Upper lobe of left lung (tissue), 6 donors: ENCODE measurements around the gene CERS6. TPM values are rescaled to one million over a fixed set of nuclear protein-coding genes. Genes with fewer than 3 reads are reported as not detected.

Experiments used
- ATAC-seq, 2 donors: fragments of 200-7000 bp; cut with Tn5 transposase; one replicate each; pipeline ENCODE4 v1.9.1; 2022; ENCODE audit warnings: mild to moderate bottlenecking in 2 of 2, moderate library complexity in 2 of 2; ENCODE audit not compliant: low FRiP score in 2 of 2
- DNase-seq, 2 donors: peaks; one replicate each; pipeline ENCODE4 v3.0.0-alpha.2; 2019 to 2020
- H3K27ac ChIP-seq, 4 donors: fragments of 200-600 bp; sonication (generic); one replicate each; pipeline ENCODE4 v1.5.1; 2016 to 2019
- H3K27me3 ChIP-seq, 4 donors: fragments of 200-600 bp; sonication (generic); one replicate each; pipeline ENCODE4 v1.5.1; 2017 to 2019
- H3K36me3 ChIP-seq, 4 donors: fragments of 200-600 bp; sonication (generic); one replicate each; pipeline ENCODE4 v1.5.1; 2016 to 2019
- H3K4me1 ChIP-seq, 4 donors: fragments of 200-600 bp; sonication (generic); one replicate each; pipeline ENCODE4 v1.5.1; 2018 to 2019
- H3K4me3 ChIP-seq, 4 donors: fragments of 200-600 bp; sonication (generic); one replicate each; pipeline ENCODE4 v1.5.1; 2017 to 2019; ENCODE audit warnings: mild to moderate bottlenecking in 2 of 4, moderate library complexity in 1 of 4
- H3K9me3 ChIP-seq, 4 donors: fragments of 200-600 bp; sonication (generic); one replicate each; pipeline ENCODE4 v1.5.1; 2018 to 2019
- EP300 ChIP-seq, 4 donors: sonication (generic); formaldehyde crosslinking; IDR thresholded peaks; one replicate each; pipeline ENCODE4 v1.5.1; 2017; ENCODE audit warnings: antibody characterized with exemption in 4 of 4, control low read depth in 2 of 4
- POLR2A ChIP-seq, 4 donors: fragments of 450-650 bp; IDR thresholded peaks; one replicate each; pipeline ENCODE4 v1.5.1; 2016 to 2017; ENCODE audit warnings: antibody characterized with exemption in 4 of 4, mild to moderate bottlenecking in 2 of 4
- POLR2AphosphoS5 ChIP-seq, 2 donors: sonication (generic); formaldehyde crosslinking; IDR thresholded peaks; one replicate each; pipeline ENCODE4 v1.5.1; 2017; ENCODE audit warnings: antibody characterized with exemption in 2 of 2
- WGBS, 2 donors: methylation state at CpG; one replicate each; pipeline ENCODE4 v1.1.5; 2017 to 2018; 5-methylcytosine and 5-hydroxymethylcytosine counted together
- total RNA-seq, 6 donors: library from RNA; depleted of rRNA in 4 of 6; stranded (reverse); fragments of >200 nt in 4 of 6; gene quantifications; one replicate each; pipeline versions ENCODE4 v1.1.0 to v1.2.1, GENCODE V29; 2016 to 2021
- TF ChIP-seq, protein P1 (sequence below), 6 experiments: fragments of 450-650 bp in 4 of 6; fragments of 200-600 bp in 2 of 6; sonication (generic) in 2 of 6; IDR thresholded peaks; one replicate each; pipeline ENCODE4 v1.5.1; 2016 to 2019; ENCODE audit warnings: antibody characterized with exemption in 6 of 6
- donor health status: DM: no; HTN: no; CAD: no; lungs with moderate emphysema.
- donor health status: DM: no; HTN: yes; CAD: no; lungs with severe emphysema.

Gene CERS6
- total RNA-seq, 6 donors from 2014 or later = 7.3 to 24.7 (median 16.6) TPM

DNA sequence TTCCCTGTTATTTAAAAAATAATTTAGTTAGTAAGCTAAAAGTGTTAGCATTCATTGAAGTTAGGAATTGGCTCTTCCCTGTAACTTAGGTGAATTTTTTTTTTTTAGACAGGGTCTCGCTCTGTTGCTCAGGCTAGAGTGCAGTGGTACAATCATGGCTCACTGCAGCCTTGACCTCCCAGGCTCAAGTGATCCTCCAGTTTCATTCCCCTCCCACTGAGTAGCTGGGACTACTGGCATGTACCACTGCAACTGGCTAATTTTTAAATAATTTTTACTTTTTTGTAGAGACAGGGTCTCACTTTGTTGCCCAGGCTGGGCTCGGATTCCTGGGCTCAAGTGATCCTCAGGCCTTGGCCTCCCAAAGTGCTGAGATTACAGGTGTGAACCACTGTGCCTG is 66.4 kb downstream of the CERS6 start:
- 93 to 94% methylated on average over 2 of the region's 2 CpGs for WGBS, 2 donors
- no peak for ATAC-seq
- Histone ChIP-seq H3K27ac (no peak overlapping the region), H3K36me3 (no peaks in the 10 kb centered on the region), H3K4me1 (peaks cover 0 to 10% (median 3%) of the 10 kb centered on the region in 4 donors), H3K27me3 (no peaks in the 10 kb centered on the region), H3K9me3 (no peaks in the 10 kb centered on the region), H3K4me3 (no peak overlapping the region)
- no peak for TF ChIP-seq POLR2AphosphoS5 (IDR thresholded peaks at IDR 0.05)
- TF ChIP-seq EP300 (IDR thresholded peaks at IDR 0.05) = no peak
- TF ChIP-seq POLR2A (IDR thresholded peaks at IDR 0.05) = no peak
- TF ChIP-seq, protein P1, sequence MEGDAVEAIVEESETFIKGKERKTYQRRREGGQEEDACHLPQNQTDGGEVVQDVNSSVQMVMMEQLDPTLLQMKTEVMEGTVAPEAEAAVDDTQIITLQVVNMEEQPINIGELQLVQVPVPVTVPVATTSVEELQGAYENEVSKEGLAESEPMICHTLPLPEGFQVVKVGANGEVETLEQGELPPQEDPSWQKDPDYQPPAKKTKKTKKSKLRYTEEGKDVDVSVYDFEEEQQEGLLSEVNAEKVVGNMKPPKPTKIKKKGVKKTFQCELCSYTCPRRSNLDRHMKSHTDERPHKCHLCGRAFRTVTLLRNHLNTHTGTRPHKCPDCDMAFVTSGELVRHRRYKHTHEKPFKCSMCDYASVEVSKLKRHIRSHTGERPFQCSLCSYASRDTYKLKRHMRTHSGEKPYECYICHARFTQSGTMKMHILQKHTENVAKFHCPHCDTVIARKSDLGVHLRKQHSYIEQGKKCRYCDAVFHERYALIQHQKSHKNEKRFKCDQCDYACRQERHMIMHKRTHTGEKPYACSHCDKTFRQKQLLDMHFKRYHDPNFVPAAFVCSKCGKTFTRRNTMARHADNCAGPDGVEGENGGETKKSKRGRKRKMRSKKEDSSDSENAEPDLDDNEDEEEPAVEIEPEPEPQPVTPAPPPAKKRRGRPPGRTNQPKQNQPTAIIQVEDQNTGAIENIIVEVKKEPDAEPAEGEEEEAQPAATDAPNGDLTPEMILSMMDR (IDR thresholded peaks at IDR 0.05) = no peak
- DNase-seq = no peak

- no peak for TF ChIP-seq POLR2A (IDR thresholded peaks at IDR 0.05)
- no peak for TF ChIP-seq POLR2AphosphoS5 (IDR thresholded peaks at IDR 0.05)
- TF ChIP-seq, protein P1 (IDR thresholded peaks at IDR 0.05) = no peak
- no peak for TF ChIP-seq EP300 (IDR thresholded peaks at IDR 0.05)
- no peaks in the 10 kb centered on the region for H3K9me3 ChIP-seq
- H3K4me1 ChIP-seq = peaks cover 0 to 6% (median 5%) of the 10 kb centered on the region in 4 donors
- DNase-seq (no peak), ATAC-seq (no peak)
- H3K4me3 ChIP-seq = no peak overlapping the region
- no peaks in the 10 kb centered on the region for H3K36me3 ChIP-seq
- no peaks in the 10 kb centered on the region for H3K27me3 ChIP-seq
- no peak overlapping the region for H3K27ac ChIP-seq
- WGBS, 2 donors = 58 to 70% methylated on average over 2 of the region's 2 CpGs
Observed at GRCh38 chr2:168524005-168524404, 67.9 kb downstream of the CERS6 start.

GRCh38 chr2:168525020-168525419 is 68.9 kb downstream of the CERS6 start:
- H3K4me1 ChIP-seq = peaks cover 0 to 7% (median 6%) of the 10 kb centered on the region in 4 donors
- H3K9me3 ChIP-seq = no peaks in the 10 kb centered on the region
- DNase-seq = no peak
- no peak for ATAC-seq
- no peak overlapping the region for H3K4me3 ChIP-seq
- no peaks in the 10 kb centered on the region for H3K36me3 ChIP-seq
- TF ChIP-seq POLR2A (IDR thresholded peaks at IDR 0.05) (no peak), POLR2AphosphoS5 (IDR thresholded peaks at IDR 0.05) (no peak)
- no peaks in the 10 kb centered on the region for H3K27me3 ChIP-seq
- WGBS, 2 donors = 83 to 86% methylated on average over 2 to 3 of the region's 3 CpGs
- H3K27ac ChIP-seq = no peak overlapping the region

DNA sequence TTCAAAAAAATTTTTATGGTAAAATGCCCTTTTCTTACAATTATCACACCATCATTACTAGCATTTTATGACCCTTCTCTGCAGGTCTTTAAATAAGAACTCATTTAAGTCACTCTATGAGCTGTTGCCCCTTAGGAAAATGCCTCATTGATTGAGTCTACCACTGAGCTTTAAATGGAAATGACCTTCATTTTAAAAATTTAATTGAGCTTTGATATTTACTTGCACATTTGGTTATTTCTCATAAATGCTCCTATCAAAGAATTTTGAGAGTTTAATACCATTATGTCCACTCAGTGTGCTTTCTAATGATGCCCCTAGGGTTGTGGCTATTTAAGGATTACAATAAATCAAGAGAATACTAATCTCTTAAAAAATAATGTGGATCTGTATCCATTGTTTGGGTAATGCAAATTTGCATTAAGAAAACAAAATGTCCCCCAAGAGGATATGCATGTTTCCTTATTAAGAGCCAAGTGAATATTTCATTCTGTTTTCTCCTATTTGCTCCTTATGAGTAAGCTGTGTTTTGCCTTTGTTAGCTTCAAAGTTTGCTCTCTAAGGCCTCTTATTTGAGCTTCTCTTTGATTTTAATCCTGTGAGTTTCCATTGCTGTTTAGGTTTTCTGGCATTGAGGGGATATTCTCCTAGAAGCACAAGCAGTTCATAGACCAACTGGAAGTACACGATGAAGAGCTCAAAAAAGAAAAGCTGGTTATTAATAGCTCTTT is 69.8 kb downstream of the CERS6 start:
- H3K4me3 ChIP-seq = no peak overlapping the region
- H3K27ac ChIP-seq = no peak overlapping the region
- H3K27me3 ChIP-seq = no peaks in the 10 kb centered on the region
- no peaks in the 10 kb centered on the region for H3K36me3 ChIP-seq
- 79 to 86% methylated on average over 1 of the region's 1 CpG for WGBS, 2 donors
- H3K4me1 ChIP-seq = peaks cover 0 to 15% (median 8%) of the 10 kb centered on the region in 4 donors
- DNase-seq (no peak), ATAC-seq (no peak)
- TF ChIP-seq POLR2AphosphoS5 (IDR thresholded peaks at IDR 0.05) (no peak), POLR2A (IDR thresholded peaks at IDR 0.05) (no peak), EP300 (IDR thresholded peaks at IDR 0.05) (no peak)
- TF ChIP-seq, protein P1 (IDR thresholded peaks at IDR 0.05) = no peak
- no peaks in the 10 kb centered on the region for H3K9me3 ChIP-seq

DNA sequence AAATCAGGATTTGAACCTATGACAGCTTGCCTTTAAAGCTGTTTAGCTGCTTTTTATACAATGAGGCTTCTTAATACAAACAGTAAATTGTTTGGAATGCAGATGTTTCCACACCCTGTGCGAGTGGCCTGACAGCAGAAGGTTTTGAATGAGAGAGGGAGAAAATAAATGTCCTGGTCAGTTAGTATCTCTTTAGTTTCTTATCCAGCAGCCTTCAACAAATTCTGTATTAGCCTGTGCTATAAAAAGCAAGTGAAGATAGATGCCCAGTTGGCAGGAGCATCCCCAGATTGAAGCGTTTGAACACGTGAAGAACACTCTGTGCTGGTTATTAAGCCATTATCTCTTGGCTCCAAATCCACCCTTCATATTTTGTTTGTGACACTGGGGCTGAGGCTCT is 70.6 kb downstream of the CERS6 start:
- ATAC-seq = peak in 1 of 2 donors; percentile 48
- Histone ChIP-seq H3K9me3 (no peaks in the 10 kb centered on the region), H3K4me1 (peaks cover 0 to 19% (median 11%) of the 10 kb centered on the region in 4 donors), H3K36me3 (no peaks in the 10 kb centered on the region), H3K4me3 (no peak overlapping the region), H3K27ac (no peak overlapping the region), H3K27me3 (no peaks in the 10 kb centered on the region)
- 77 to 83% methylated on average over 3 of the region's 3 CpGs for WGBS, 2 donors
- no peak for DNase-seq
- no peak for TF ChIP-seq EP300 (IDR thresholded peaks at IDR 0.05)
- TF ChIP-seq POLR2A (IDR thresholded peaks at IDR 0.05) = no peak
- peak in 1 of 2 donors; percentile 14 for TF ChIP-seq POLR2AphosphoS5 (IDR thresholded peaks at IDR 0.05)
- TF ChIP-seq, protein P1 (IDR thresholded peaks at IDR 0.05) = no peak
